ENCODE results near the gene GLT6D1. TPM values are rescaled to one million over a fixed set of nuclear protein-coding genes. Genes with fewer than 3 reads are reported as not detected.
"Not testable (repeated sequence)": the region's sequence is repeated elsewhere in the genome, so short reads cannot be mapped to it uniquely, and the experiment has no call there.

Gene GLT6D1
- total RNA-seq, 2 experiments from 2014 or later = not detected

DNA sequence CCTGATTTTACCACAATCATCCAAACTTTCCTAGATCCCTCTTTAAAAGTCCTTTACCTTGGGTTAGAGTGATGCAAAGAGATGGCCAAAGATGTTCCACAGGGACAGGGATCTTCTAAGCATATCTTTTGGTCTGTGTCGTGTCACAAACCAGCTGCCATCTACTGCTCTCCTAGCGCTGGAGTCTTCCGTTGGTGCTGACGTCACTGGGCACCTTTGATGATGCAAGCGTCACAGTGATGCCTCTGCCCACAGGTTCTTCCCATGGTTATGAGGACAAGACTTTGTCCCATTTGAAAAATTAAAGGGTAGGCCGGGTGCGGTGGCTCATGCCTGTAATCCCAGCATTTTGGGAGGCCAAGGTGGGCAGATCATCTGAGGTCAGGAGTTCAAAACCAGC, 1.7 kb upstream of the GLT6D1 start:
- CTCF ChIA-PET = no interaction called here
- Mint-ChIP-seq H3K4me3 (no peak overlapping the region), H3K9me3 (ENCODE audit: insufficient read depth) (peaks cover 16% of the 10 kb centered on the region), H3K4me1 (ENCODE audit: low read depth) (no peaks in the 10 kb centered on the region), H3K36me3 (ENCODE audit: low read depth) (peaks cover 2% of the 10 kb centered on the region), H3K27ac (no peak overlapping the region), H3K27me3 (ENCODE audit: low read depth) (peaks cover 2% of the 10 kb centered on the region)
- no peak for ATAC-seq
- DNase-seq = no peak
- POLR2A ChIA-PET = no interaction called here

DNA sequence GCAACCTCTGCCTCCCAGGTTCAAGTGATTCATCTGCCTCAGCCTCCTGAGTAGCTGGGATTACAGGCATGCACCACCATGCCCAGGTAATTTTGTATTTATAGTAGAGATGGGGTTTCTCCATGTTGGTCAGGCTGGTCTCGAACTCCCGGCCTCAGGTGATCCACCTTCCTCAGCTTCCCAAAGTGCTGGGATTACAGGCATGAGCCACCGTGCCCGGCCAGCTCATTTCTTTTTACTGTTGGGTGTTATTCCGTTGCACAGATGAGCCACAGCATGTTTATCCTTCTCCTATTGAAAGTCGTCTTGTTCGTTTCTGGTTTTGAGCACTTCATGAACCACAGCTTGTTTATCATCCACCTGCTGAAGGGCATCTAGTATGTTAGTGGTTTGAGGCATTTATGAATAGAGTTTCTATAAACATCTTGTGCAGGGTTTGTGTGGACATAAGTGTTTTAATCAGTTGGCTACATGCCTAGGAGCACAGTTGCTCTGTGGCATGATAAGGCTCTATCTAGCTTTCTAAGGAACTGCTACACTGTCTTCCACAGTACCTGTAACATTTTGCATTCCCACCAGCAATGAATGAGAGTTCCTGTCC, 2.3 kb downstream of the GLT6D1 start:
- H3K36me3 Mint-ChIP-seq (ENCODE audit: low read depth); H3K27ac Mint-ChIP-seq; DNase-seq; H3K27me3 Mint-ChIP-seq (ENCODE audit: low read depth); CTCF ChIA-PET; POLR2A ChIA-PET; H3K4me3 Mint-ChIP-seq; H3K4me1 Mint-ChIP-seq (ENCODE audit: low read depth); H3K9me3 Mint-ChIP-seq (ENCODE audit: insufficient read depth); ATAC-seq: not testable (repeated sequence)

DNA sequence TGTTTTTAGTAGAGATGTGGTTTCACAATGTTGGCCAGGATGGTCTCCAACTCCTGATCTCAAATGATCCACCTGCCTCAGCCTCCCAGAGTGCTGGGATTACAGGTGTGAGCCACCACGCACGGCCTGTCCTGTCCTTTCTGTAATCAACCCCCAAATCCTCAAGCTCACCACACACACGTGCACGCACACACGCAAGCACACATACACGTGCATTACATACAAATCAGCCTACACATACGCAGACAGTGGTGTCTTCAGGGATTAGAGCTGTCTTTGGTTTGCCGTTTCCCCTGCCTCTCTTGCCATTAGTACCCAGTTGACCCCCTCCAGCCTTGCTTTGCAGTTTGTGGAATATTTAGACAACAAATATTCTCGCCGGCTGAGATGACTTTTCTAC, 6.5 kb downstream of the GLT6D1 start:
- Mint-ChIP-seq H3K4me1 (ENCODE audit: low read depth) (no peaks in the 10 kb centered on the region), H3K4me3 (no peak overlapping the region), H3K36me3 (ENCODE audit: low read depth) (no peaks in the 10 kb centered on the region), H3K9me3 (ENCODE audit: insufficient read depth) (peaks cover 4% of the 10 kb centered on the region), H3K27me3 (ENCODE audit: low read depth) (peaks cover 5% of the 10 kb centered on the region), H3K27ac (no peak overlapping the region)
- ChIA-PET CTCF (no interaction called here), POLR2A (no interaction called here)
- no peak for ATAC-seq
- DNase-seq = no peak

DNA sequence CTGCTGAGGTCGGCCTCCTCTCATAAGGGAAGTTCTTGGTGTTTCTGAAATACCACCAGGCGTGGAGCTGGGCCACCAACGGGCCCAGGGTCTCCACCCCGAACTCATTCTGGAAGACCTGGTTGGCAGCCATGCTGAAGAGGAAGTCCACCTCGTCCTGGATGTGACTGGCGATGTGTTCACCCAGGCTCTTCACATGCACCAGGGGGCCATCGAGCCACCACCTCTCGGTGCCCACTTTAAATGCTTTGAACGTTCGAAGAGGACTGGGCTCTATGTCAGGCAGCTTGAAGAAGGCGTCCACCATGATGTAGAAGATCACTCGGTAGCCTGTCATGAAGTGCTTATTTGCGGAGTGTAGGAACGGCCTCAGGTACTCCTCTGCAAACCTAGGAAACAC, 15.1 kb downstream of the GLT6D1 start:
- Mint-ChIP-seq H3K4me3 (no peak overlapping the region), H3K9me3 (ENCODE audit: insufficient read depth) (peaks cover 8% of the 10 kb centered on the region), H3K27me3 (ENCODE audit: low read depth) (peaks cover 3% of the 10 kb centered on the region), H3K4me1 (ENCODE audit: low read depth) (no peaks in the 10 kb centered on the region), H3K36me3 (ENCODE audit: low read depth) (no peaks in the 10 kb centered on the region), H3K27ac (no peak overlapping the region)
- POLR2A ChIA-PET = no interaction called here
- CTCF ChIA-PET = no interaction called here
- ATAC-seq (no peak), DNase-seq (no peak)

DNA sequence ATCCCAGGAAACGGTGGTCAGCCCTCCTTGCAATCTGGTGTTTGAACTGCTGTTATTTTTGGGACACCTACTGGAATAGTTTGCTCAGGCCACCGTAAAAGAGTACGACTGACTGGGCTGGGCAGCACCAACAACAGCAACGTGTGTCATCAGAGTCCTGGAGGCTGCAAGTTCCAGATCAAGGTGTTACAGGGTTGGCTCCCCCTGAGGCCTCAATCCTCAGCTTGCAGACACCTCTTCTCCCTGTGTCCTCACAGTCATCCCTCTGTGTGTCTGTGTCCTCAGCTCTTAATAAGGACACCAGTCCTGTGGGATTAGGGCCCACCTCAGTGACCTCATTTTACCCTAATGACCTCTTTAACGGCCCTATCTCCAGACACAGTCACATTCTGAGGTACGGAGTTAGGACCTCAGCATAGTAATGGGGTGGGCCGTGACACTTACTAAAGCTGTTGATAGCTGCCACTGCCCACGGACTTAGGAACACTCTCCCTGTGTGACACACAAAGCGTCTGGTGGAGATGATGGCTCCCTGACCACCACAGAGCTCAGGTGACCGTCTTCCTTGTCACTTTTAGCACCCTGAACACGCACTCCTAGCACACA, 16.8 kb downstream of the GLT6D1 start:
- no peaks in the 10 kb centered on the region for H3K4me1 Mint-ChIP-seq (ENCODE audit: low read depth)
- H3K27ac Mint-ChIP-seq = no peak overlapping the region
- ATAC-seq (no peak), DNase-seq (no peak)
- POLR2A ChIA-PET = interaction anchor here (0.6 to 0.7 kb wide), 2 partner anchors 9 to 335 kb away, joined by 3 to 11 read pairs; no protein-coding TSS in a partner anchor
- H3K27me3 Mint-ChIP-seq (ENCODE audit: low read depth) = no peaks in the 10 kb centered on the region
- no peaks in the 10 kb centered on the region for H3K36me3 Mint-ChIP-seq (ENCODE audit: low read depth)
- CTCF ChIA-PET = interaction anchor here (2.7 kb wide), 1 partner anchor 19 kb away, joined by 6 read pairs; no protein-coding TSS in a partner anchor
- H3K9me3 Mint-ChIP-seq (ENCODE audit: insufficient read depth) = peaks cover 1% of the 10 kb centered on the region
- no peak overlapping the region for H3K4me3 Mint-ChIP-seq

DNA sequence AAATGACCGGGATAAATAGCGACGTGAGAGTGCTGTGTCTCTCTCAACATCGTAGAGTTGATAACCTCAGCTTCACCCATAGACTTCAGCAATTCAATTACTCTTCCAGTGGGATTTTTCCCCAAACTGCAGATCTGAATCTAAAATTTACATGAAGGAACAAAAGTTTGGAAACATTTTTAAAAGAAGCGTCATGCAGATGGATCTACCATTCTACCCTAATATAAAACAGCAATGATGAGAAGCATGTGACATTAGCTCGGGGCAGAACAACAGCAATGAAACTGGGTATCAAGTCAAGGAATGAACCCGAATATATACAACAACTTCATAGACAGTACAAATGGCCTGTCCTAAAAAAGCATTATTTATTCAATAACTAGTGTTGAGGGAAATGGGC, 18.8 kb downstream of the GLT6D1 start:
- no peaks in the 10 kb centered on the region for H3K36me3 Mint-ChIP-seq (ENCODE audit: low read depth)
- no peaks in the 10 kb centered on the region for H3K27me3 Mint-ChIP-seq (ENCODE audit: low read depth)
- H3K27ac Mint-ChIP-seq = no peak overlapping the region
- DNase-seq (no peak), ATAC-seq (no peak)
- no peaks in the 10 kb centered on the region for H3K4me1 Mint-ChIP-seq (ENCODE audit: low read depth)
- H3K9me3 Mint-ChIP-seq (ENCODE audit: insufficient read depth) = no peaks in the 10 kb centered on the region
- ChIA-PET CTCF (no interaction called here), POLR2A (no interaction called here)
- H3K4me3 Mint-ChIP-seq = no peak overlapping the region

DNA sequence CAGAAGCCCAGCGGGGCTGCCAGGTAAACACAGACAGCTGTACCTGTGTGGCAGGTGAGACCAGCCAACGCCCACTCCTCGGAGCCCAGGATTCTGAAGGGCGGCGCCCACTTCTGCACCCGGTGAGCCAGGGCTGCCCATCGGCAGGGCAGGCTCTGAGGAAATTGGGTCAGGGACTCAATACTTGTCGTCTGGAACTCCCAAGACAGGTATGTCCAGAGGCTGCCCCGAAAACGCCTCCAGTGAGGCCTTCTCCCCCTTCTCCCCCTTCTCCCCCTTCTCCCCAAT, 19.8 kb downstream of the GLT6D1 start:
- no peaks in the 10 kb centered on the region for H3K9me3 Mint-ChIP-seq (ENCODE audit: insufficient read depth)

DNA sequence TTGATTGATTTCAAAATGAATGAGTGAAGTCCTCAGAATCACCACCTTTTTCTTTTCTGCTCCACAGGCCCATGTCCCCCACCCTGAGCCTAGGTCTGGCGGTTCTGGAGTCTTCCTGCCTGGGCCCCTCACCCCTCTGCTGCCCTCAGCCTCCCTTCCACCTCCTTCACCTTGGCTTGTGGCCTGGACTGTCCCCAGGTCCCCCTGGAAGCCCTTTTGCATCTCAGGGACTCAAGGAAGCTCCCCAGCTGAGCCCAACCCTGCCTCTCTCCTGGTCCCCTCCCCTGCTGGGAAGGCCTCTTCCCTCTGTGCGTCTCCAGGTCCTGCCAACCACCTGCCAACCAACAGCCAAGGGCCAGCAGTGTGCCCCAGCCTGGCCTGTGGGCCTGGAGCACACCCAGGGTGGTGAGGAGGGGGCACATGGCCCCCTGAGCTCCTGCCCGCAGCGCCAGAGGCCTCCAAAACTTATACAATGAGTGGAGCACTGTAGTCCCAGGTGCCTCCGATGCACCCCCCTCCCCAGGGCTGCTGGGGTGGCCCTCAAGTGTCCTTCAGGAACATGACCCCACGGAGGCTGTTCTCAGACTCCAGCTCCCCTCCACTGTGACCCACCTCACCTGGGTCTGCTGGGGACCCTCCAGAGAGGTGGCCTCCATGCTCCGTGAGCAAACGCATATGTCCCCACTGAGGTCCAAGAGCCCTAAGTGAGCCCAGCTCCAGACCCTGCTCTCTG, 20.3 kb downstream of the GLT6D1 start:
- Mint-ChIP-seq H3K9me3 (ENCODE audit: insufficient read depth) (no peaks in the 10 kb centered on the region), H3K4me1 (ENCODE audit: low read depth) (no peaks in the 10 kb centered on the region), H3K27ac (no peak overlapping the region), H3K27me3 (ENCODE audit: low read depth) (no peaks in the 10 kb centered on the region), H3K36me3 (ENCODE audit: low read depth) (no peaks in the 10 kb centered on the region), H3K4me3 (no peak overlapping the region)
- ATAC-seq = no peak
- DNase-seq = no peak
- ChIA-PET POLR2A (no interaction called here), CTCF (no interaction called here)

More for the DNA sequence above, 19.8 kb downstream of the GLT6D1 start:
- POLR2A ChIA-PET = no interaction called here
- CTCF ChIA-PET = no interaction called here
- Mint-ChIP-seq H3K27ac (no peak overlapping the region), H3K4me1 (ENCODE audit: low read depth) (no peaks in the 10 kb centered on the region), H3K36me3 (ENCODE audit: low read depth) (no peaks in the 10 kb centered on the region), H3K4me3 (no peak overlapping the region), H3K27me3 (ENCODE audit: low read depth) (no peaks in the 10 kb centered on the region)
- no peak for DNase-seq
- no peak for ATAC-seq

DNA sequence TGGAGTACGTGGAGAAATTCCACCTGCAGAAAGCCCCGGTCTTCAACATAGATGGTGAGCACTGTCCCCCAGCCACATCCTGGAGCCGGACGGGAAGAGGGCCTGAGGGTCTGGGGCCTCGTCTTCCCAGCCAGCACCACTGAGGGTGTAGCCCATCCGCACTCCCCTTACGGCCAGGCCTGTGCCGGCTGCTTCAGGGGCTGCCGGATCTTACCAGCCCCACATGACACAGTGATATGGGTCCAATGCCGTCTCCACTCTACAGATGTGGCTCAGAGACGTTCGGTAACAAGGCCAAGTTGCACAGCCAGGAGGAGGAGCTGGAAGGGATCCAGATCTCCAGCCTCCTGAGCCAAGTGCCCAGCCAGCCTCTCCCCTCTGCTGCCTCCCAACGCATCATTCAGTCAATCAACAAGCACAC, 21.3 kb downstream of the GLT6D1 start:
- Mint-ChIP-seq H3K36me3 (ENCODE audit: low read depth) (no peaks in the 10 kb centered on the region), H3K27ac (no peak overlapping the region), H3K27me3 (ENCODE audit: low read depth) (no peaks in the 10 kb centered on the region), H3K4me3 (no peak overlapping the region), H3K4me1 (ENCODE audit: low read depth) (no peaks in the 10 kb centered on the region), H3K9me3 (ENCODE audit: insufficient read depth) (no peaks in the 10 kb centered on the region)
- ATAC-seq (no peak), DNase-seq (no peak)
- ChIA-PET CTCF (no interaction called here), POLR2A (no interaction called here)

DNA sequence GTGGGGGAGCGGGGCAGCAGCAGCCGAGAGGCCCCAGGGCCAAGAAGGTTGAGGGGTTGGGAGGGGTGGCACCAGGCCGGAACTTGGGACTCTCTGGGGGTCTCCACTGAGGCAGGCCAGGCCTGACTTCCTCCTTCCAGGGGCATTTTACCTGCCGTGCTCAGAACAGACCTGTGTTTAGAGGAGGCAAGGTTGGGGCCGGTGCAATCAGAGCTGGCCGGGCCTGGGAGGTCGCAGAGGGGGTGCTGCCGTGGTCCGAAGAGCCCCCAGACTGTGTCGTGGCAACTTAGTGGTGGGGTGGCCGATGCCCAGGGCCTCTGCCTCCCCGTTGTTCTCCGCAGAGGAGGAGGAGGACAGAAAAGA, 21.8 kb downstream of the GLT6D1 start:
- Mint-ChIP-seq H3K27ac (no peak overlapping the region), H3K4me3 (no peak overlapping the region), H3K9me3 (ENCODE audit: insufficient read depth) (no peaks in the 10 kb centered on the region), H3K4me1 (ENCODE audit: low read depth) (no peaks in the 10 kb centered on the region), H3K36me3 (ENCODE audit: low read depth) (no peaks in the 10 kb centered on the region), H3K27me3 (ENCODE audit: low read depth) (no peaks in the 10 kb centered on the region)
- ATAC-seq = no peak
- DNase-seq = no peak
- CTCF ChIA-PET = no interaction called here
- POLR2A ChIA-PET = no interaction called here

DNA sequence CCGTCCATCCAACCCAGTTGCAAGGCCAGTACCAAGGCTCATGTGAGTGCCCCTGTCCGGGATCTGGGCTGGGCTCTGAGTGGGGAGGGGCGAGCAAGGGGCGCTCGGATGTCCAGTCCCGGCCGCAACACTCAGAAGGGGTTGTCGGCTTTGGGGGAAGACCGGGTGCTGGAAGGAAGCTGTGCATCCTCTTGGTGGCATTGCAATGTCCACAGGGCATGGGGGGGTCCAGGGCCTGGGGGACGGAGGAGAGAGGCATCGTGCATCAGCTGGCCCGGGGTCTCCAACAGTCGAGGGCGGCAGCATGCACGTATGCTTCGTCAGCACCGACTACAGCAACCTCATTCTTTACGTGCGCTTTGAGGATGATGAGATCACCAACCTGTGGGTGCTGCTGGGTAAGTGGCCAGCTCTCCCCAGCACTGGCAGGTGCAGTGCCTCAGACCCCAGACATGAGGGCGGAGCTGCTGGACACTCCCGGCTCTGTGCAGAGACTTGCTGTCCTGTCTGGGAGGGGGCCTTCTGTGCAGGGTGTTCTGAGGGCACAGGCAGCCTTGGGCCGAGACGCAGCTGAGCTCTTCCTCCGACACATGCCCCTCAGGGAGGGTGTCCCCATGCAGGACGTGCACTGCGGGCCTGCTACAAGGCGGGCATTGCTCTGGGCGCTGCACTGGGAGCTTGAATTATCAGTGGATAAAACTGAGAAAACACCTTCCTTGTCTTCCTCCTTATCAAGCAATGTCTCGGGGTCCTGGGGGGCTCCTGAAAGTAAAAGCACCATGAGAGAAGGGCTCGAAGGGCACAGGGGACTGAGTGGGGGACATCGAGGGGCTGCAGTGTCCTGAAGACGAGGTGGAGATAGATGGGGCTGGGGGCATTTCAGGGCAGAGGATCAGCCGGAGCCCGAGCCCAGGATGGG, 22.5 kb downstream of the GLT6D1 start:
- Mint-ChIP-seq H3K36me3 (ENCODE audit: low read depth) (no peaks in the 10 kb centered on the region), H3K27ac (no peak overlapping the region), H3K4me3 (no peak overlapping the region), H3K27me3 (ENCODE audit: low read depth) (no peaks in the 10 kb centered on the region), H3K9me3 (ENCODE audit: insufficient read depth) (no peaks in the 10 kb centered on the region), H3K4me1 (ENCODE audit: low read depth) (no peaks in the 10 kb centered on the region)
- no peak for ATAC-seq
- no peak for DNase-seq
- CTCF ChIA-PET = no interaction called here
- POLR2A ChIA-PET = no interaction called here

All from activated CD8-positive, alpha-beta T cell treated with anti-CD3 and anti-CD28 coated beads, Interleukin-2, amount 10 ng/mL, durations not matched to agents 7 days and 5 days (primary cell).